HG03175 (cell line): Measurements from ENCODE around the gene FGF1.

Experiments used
- ATAC-seq: cut with Tn5 transposase; IDR thresholded peaks from one replicate; pipeline ENCODE4 v1.9.1; 2021; ENCODE audit warnings: mild to moderate bottlenecking, moderate library complexity; ENCODE audit not compliant: unreplicated experiment

FGF1 gene

GRCh38 chr5:142547445-142548380, 138.2 kb downstream of the FGF1 start:
- no peak for ATAC-seq

GRCh38 chr5:142545650-142546322, 140.1 kb downstream of the FGF1 start:
- no peak for ATAC-seq

- ATAC-seq: no peak
Observed at GRCh38 chr5:142544946-142545649, 140.8 kb downstream of the FGF1 start.

GRCh38 chr5:142544071-142544753, 141.7 kb downstream of the FGF1 start:
- ATAC-seq: no peak

GRCh38 chr5:142542906-142543305, 143.0 kb downstream of the FGF1 start:
- ATAC-seq: no peak
